Transverse colon (tissue), 4 donors: Measurements from ENCODE around the gene RASGEF1C. TPM values are rescaled to one million over a fixed set of nuclear protein-coding genes. Genes with fewer than 3 reads are reported as not detected.

Experiments
- DNase-seq: peaks from one replicate; pipeline ENCODE4 v3.0.0-alpha.2; 2019
- H3K27ac ChIP-seq, 4 donors: fragments of 200-600 bp; sonication (generic); 2 replicates each; pipeline ENCODE4 v1.5.1; 2016 to 2018; ENCODE audit warnings: inconsistent platforms in 4 of 4
- H3K27me3 ChIP-seq: fragments of 200-600 bp; sonication (generic); 2 replicates; pipeline ENCODE4 v1.5.1; 2017; ENCODE audit warnings: inconsistent platforms
- H3K36me3 ChIP-seq, 4 donors: fragments of 200-600 bp; sonication (generic); 2 replicates each; pipeline ENCODE4 v1.5.1; 2017 to 2019; ENCODE audit warnings: inconsistent platforms in 4 of 4
- H3K4me1 ChIP-seq, 4 donors: fragments of 200-600 bp; sonication (generic); 2 replicates each; pipeline ENCODE4 v1.5.1; 2017 to 2020; ENCODE audit warnings: inconsistent platforms in 4 of 4
- H3K4me3 ChIP-seq, 4 donors: fragments of 200-600 bp; sonication (generic); 1 replicate in 1 of 4; 2 replicates in 3 of 4; pipeline versions ENCODE4 v1.5.1 to v1.6.1; 2017 to 2019; ENCODE audit warnings: inconsistent platforms in 4 of 4
- H3K9me3 ChIP-seq, 2 donors: fragments of 200-600 bp; sonication (generic); 2 replicates each; pipeline ENCODE4 v1.5.1; 2017 to 2019; ENCODE audit warnings: inconsistent platforms in 2 of 2
- EP300 ChIP-seq: sonication (generic); formaldehyde crosslinking; IDR thresholded peaks from one replicate; pipeline ENCODE4 v1.6.1; 2017; ENCODE audit warnings: antibody characterized with exemption, low read depth
- POLR2A ChIP-seq: fragments of 450-650 bp; IDR thresholded peaks from one replicate; pipeline ENCODE4 v1.6.1; 2016; ENCODE audit warnings: antibody characterized with exemption, mild to moderate bottlenecking, moderate library complexity
- POLR2AphosphoS5 ChIP-seq, 3 donors: sonication (generic); formaldehyde crosslinking; IDR thresholded peaks; one replicate each; pipeline ENCODE4 v1.6.1; 2016; ENCODE audit warnings: antibody characterized with exemption in 3 of 3
- WGBS, 2 donors: methylation state at CpG; one replicate each; pipeline ENCODE4 v1.1.5; 2018; ENCODE audit warnings: low coverage in 1 of 2; 5-methylcytosine and 5-hydroxymethylcytosine counted together
- in situ Hi-C, 4 donors: fragments of 200-750 bp; cut with MboI; loops; one replicate each; pipeline versions ENCODE4 v1.15.0 to v1.15.1; 2017; ENCODE audit warnings: low sequenced_read_pairs in 3 of 4, low pct_ligation_motif_present in 1 of 4, low pct_unique_long_range_greater_than_20kb in 1 of 4
- intact Hi-C: fragments of 100-400 bp; cut with DNase I; formaldehyde crosslinking; loops from one replicate; pipeline ENCODE4 v1.15.1; 2023; ENCODE audit warnings: low total_unique reads
- total RNA-seq, 4 donors: library from RNA; depleted of rRNA; stranded (reverse); fragments of >200 nt; gene quantifications; one replicate each; pipeline ENCODE4 v1.1.0, GENCODE V29; 2016
- TF ChIP-seq, protein P1 (sequence below), 5 experiments: fragments of 200-600 bp in 3 of 5; fragments of 450-650 bp in 2 of 5; sonication (generic) in 3 of 5; IDR thresholded peaks; 1 replicate in 2 of 5; 2 replicates in 3 of 5; pipeline ENCODE4 v1.5.1; 2016 to 2017; ENCODE audit warnings: antibody characterized with exemption in 5 of 5, inconsistent platforms in 3 of 5, mild to moderate bottlenecking in 2 of 5, moderate library complexity in 1 of 5

RASGEF1C gene
- total RNA-seq, 4 donors from 2014 or later, result 0.14 to 3.0 TPM; not detected in 2

DNA sequence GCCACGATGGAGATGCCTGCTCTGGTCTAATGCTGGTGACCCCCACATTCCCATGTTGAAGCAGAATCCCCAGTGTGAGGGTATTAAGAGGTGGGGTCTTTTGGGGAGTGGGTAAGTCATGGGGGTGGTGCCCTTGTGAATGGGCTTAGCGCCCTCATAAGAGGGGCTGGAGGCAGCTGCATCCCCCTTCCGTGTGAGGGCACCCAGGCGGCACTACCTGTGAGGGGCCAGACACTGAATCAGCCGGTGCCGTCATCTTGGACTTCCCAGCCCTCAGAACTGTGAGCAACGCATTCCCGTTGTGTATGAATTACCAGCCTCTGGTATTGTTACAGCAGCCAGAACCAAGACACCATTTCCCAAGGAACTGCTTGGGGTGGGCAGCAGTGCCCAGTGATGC lies 110.5 kb downstream of the RASGEF1C start:
- H3K9me3 ChIP-seq, result no peaks in the 10 kb centered on the region
- intact Hi-C loops (loop anchor here (10.0 kb wide), 1 partner anchor 114 kb away; no protein-coding TSS in a partner anchor), in situ Hi-C loops (loop anchor here in 1 of 4 donors (25.0 kb wide), 2 partner anchors 111 to 186 kb away; partner anchors contain the start of gene TBC1D9B)
- 95% methylated on average over 8 of the region's 8 CpGs; no CpG with 5 or more reads in 1 of the 2 donors for WGBS, 2 donors
- no peak overlapping the region for H3K4me3 ChIP-seq
- no peak for DNase-seq
- H3K36me3 ChIP-seq, result no peaks in the 10 kb centered on the region
- no peak overlapping the region for H3K27ac ChIP-seq
- TF ChIP-seq POLR2AphosphoS5 (IDR thresholded peaks at IDR 0.05), result no peak
- no peaks in the 10 kb centered on the region for H3K27me3 ChIP-seq
- H3K4me1 ChIP-seq, result no peaks in the 10 kb centered on the region

DNA sequence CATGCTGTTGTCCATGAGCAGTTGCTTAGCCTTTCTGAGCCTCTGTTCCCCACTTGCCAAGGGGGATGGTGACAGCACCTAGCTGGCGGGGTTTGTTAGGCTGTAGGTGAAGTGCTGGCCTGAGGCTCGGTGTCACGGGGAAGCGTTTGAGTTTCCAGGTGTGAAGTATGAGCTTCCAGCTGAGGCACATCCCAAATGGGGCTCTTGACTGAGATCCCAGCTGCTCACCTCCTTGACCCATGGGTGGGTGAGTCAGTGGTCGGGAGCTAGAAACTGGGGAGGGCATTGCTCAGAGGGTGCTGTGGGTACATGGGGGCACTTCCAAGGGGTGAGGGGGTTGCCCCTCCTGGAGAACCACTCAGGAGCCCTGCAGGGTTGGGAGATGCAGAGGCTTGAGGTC lies 111.1 kb downstream of the RASGEF1C start:
- H3K9me3 ChIP-seq, result no peaks in the 10 kb centered on the region
- no peaks in the 10 kb centered on the region for H3K4me1 ChIP-seq
- intact Hi-C loops (loop anchor here (10.0 kb wide), 1 partner anchor 113 kb away; no protein-coding TSS in a partner anchor), in situ Hi-C loops (loop anchor here in 1 of 4 donors (25.0 kb wide), 2 partner anchors 111 to 186 kb away; partner anchors contain the start of gene TBC1D9B)
- TF ChIP-seq POLR2AphosphoS5 (IDR thresholded peaks at IDR 0.05), result no peak
- no peak for TF ChIP-seq POLR2A
- TF ChIP-seq EP300, result no peak
- TF ChIP-seq, protein P1, sequence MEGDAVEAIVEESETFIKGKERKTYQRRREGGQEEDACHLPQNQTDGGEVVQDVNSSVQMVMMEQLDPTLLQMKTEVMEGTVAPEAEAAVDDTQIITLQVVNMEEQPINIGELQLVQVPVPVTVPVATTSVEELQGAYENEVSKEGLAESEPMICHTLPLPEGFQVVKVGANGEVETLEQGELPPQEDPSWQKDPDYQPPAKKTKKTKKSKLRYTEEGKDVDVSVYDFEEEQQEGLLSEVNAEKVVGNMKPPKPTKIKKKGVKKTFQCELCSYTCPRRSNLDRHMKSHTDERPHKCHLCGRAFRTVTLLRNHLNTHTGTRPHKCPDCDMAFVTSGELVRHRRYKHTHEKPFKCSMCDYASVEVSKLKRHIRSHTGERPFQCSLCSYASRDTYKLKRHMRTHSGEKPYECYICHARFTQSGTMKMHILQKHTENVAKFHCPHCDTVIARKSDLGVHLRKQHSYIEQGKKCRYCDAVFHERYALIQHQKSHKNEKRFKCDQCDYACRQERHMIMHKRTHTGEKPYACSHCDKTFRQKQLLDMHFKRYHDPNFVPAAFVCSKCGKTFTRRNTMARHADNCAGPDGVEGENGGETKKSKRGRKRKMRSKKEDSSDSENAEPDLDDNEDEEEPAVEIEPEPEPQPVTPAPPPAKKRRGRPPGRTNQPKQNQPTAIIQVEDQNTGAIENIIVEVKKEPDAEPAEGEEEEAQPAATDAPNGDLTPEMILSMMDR (IDR thresholded peaks at IDR 0.05), result no peak
- DNase-seq, result no peak
- H3K36me3 ChIP-seq, result no peaks in the 10 kb centered on the region
- no peaks in the 10 kb centered on the region for H3K27me3 ChIP-seq
- 94% methylated on average over 5 of the region's 5 CpGs; no CpG with 5 or more reads in 1 of the 2 donors for WGBS, 2 donors
- H3K27ac ChIP-seq, result no peak overlapping the region
- no peak overlapping the region for H3K4me3 ChIP-seq

DNA sequence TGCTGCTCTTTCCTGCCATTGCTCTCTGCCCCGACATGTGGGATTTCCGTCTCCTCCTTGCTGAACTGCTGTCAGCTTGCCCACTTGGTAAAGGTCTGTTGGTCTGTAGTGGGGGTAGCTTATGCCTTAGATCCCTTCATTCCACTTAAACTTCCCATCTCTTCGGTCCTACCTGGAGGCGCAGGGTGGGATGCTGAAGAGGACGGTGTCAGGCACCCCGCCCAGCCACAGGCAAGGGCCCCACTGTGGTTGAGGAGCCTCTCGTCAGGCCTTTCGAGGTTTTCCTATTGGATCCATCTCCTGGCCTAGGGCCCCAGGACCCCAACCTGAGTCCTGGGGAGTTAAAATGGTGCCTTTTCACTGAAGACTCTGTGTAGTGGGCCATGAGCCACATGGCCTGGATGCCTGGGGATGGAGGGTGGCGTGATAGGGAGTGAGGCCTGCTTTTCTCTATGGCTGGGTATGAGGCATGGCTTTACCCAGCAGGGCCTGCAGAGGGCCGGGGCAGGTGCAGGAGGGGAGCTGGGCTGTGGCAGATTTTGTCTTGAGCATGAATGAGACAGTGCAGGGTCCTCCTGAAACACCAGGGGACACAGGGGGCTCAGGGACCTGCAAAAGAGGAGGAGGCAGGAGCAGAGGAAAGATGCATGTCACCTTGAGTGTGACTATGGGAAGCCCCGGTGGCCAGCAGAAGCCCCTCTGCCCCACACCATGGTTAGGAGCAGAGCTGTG lies 111.7 kb downstream of the RASGEF1C start:
- Histone ChIP-seq H3K27me3 (no peaks in the 10 kb centered on the region), H3K4me3 (no peak overlapping the region), H3K4me1 (no peaks in the 10 kb centered on the region), H3K27ac (no peak overlapping the region), H3K36me3 (no peaks in the 10 kb centered on the region), H3K9me3 (no peaks in the 10 kb centered on the region)
- in situ Hi-C loops (loop anchor here in 1 of 4 donors (25.0 kb wide), 2 partner anchors 110 to 185 kb away; partner anchors contain the start of gene TBC1D9B), intact Hi-C loops (loop anchor here (10.0 kb wide), 1 partner anchor 113 kb away; no protein-coding TSS in a partner anchor)
- no peak for DNase-seq
- TF ChIP-seq, protein P1 (IDR thresholded peaks at IDR 0.05), result no peak
- TF ChIP-seq EP300 (no peak), POLR2AphosphoS5 (IDR thresholded peaks at IDR 0.05) (no peak), POLR2A (no peak)
- 90% methylated on average over 11 of the region's 11 CpGs; no CpG with 5 or more reads in 1 of the 2 donors for WGBS, 2 donors

DNA sequence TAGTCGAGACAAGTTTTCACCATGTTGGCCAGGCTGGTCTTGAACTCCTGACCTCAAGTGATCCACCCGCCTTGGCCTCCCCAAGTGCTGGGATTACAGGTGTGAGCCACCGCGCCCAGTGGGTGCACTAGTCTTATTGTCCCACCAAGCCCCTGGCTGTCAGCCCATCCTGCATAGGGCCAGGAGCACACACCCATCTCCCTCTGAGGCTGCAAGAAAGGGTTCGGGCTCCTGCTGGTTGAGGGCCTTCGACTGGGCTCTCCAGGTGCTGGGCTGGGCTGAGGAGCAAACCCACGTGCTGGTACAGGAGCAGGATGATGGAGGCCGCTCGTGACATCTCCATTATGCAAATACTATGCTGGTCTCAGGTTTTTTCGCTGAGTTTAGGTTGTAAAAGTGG lies 112.4 kb downstream of the RASGEF1C start:
- 80% methylated on average over 10 of the region's 10 CpGs; no CpG with 5 or more reads in 1 of the 2 donors for WGBS, 2 donors
- no peaks in the 10 kb centered on the region for H3K4me1 ChIP-seq
- no peaks in the 10 kb centered on the region for H3K9me3 ChIP-seq
- TF ChIP-seq POLR2AphosphoS5 (IDR thresholded peaks at IDR 0.05) (no peak), EP300 (no peak), POLR2A (no peak)
- TF ChIP-seq, protein P1 (IDR thresholded peaks at IDR 0.05), result no peak
- no peak overlapping the region for H3K4me3 ChIP-seq
- intact Hi-C loops (loop anchor here (10.0 kb wide), 1 partner anchor 112 kb away; no protein-coding TSS in a partner anchor), in situ Hi-C loops (loop anchor here in 1 of 4 donors (25.0 kb wide), 2 partner anchors 109 to 184 kb away; partner anchors contain the start of gene TBC1D9B)
- H3K27me3 ChIP-seq, result no peaks in the 10 kb centered on the region
- no peak for DNase-seq
- no peak overlapping the region for H3K27ac ChIP-seq
- no peaks in the 10 kb centered on the region for H3K36me3 ChIP-seq
